NB4 (cell line): Measurements from ENCODE around the gene ZNF2.

Experiments used
- POLR2A ChIP-seq: IDR thresholded peaks from 2 replicates; pipeline ENCODE4 v1.6.1; 2011; ENCODE audit warnings: mild to moderate bottlenecking; ENCODE audit not compliant: insufficient read length; ENCODE audit errors: extremely low read depth
- TF ChIP-seq, protein P1 (sequence below): IDR thresholded peaks from one replicate; pipeline ENCODE4 v1.5.1; 2012; ENCODE audit warnings: low read depth, low read length

DNA sequence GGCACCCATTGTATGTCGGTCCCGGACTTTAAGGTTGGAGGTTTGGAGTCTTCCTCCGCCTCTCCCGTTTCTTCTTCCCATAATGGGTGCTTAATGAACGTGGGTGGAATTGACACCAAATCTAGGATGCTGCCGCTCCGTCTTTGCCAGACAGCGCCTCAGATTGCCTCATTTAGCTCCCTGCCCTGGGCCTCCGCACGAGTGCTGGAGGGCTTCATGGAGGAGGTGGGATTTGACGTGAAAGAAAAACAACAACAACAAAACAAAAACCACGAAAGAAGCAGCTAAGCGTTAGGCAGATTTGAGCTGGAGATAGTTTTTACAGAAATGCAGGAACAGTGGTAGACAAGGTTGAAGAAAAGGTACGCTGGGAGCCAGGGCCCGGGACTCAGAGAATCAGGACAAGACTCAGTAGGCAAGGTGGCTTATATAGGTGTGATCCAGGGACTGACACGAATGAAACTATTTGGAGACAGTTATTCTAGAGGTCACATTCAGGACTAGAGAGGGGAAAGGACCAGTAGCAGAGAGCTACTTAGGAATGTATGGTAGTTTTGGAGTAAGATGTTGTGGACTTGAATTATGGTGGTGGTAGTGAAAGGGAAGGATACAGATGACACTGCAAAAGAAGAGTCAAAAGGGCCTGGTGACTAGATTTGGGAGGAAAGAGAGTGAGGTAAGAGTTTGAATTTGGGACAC, 605 bp downstream of the ZNF2 start:
- TF ChIP-seq POLR2A, result no peak
- TF ChIP-seq, protein P1, sequence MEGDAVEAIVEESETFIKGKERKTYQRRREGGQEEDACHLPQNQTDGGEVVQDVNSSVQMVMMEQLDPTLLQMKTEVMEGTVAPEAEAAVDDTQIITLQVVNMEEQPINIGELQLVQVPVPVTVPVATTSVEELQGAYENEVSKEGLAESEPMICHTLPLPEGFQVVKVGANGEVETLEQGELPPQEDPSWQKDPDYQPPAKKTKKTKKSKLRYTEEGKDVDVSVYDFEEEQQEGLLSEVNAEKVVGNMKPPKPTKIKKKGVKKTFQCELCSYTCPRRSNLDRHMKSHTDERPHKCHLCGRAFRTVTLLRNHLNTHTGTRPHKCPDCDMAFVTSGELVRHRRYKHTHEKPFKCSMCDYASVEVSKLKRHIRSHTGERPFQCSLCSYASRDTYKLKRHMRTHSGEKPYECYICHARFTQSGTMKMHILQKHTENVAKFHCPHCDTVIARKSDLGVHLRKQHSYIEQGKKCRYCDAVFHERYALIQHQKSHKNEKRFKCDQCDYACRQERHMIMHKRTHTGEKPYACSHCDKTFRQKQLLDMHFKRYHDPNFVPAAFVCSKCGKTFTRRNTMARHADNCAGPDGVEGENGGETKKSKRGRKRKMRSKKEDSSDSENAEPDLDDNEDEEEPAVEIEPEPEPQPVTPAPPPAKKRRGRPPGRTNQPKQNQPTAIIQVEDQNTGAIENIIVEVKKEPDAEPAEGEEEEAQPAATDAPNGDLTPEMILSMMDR, result no peak
